Neuronal stem cell (in vitro differentiated cells): ENCODE results near the gene MS4A8.
"Not testable (repeated sequence)": the region's sequence is repeated elsewhere in the genome, so short reads cannot be mapped to it uniquely, and the experiment has no call there.

Experiments used
- DNase-seq: peaks from one replicate; pipeline ENCODE4 v3.0.0-alpha.2; 2013; ENCODE audit warnings: low spot score
- H2AFZ ChIP-seq: one replicate; pipeline ENCODE4 v1.6.1; 2013; ENCODE audit warnings: mild to moderate bottlenecking, low read length, inconsistent platforms
- H2AK5ac ChIP-seq: 2 replicates; pipeline ENCODE4 v1.6.1; 2013; ENCODE audit warnings: low read depth, mild to moderate bottlenecking, inconsistent platforms, low read length, moderate library complexity, mixed read lengths
- H2BK120ac ChIP-seq: 2 replicates; pipeline ENCODE4 v1.6.1; 2013; ENCODE audit warnings: low read depth, mild to moderate bottlenecking, inconsistent platforms, low read length, moderate library complexity, mixed read lengths
- H2BK12ac ChIP-seq: one replicate; pipeline ENCODE4 v1.6.1; 2013; ENCODE audit warnings: low read length, inconsistent platforms
- H2BK15ac ChIP-seq: 2 replicates; pipeline ENCODE4 v1.6.1; 2013; ENCODE audit warnings: mild to moderate bottlenecking, low read length, inconsistent platforms, mixed read lengths
- H2BK5ac ChIP-seq: one replicate; pipeline ENCODE4 v1.6.1; 2013; ENCODE audit warnings: inconsistent platforms, mild to moderate bottlenecking, low read length, moderate library complexity
- H3K14ac ChIP-seq: one replicate; pipeline ENCODE4 v1.6.1; 2013; ENCODE audit warnings: low read length, inconsistent platforms
- H3K18ac ChIP-seq: 2 replicates; pipeline ENCODE4 v1.6.1; 2013; ENCODE audit warnings: low read length, inconsistent platforms
- H3K23ac ChIP-seq: 2 replicates; pipeline ENCODE4 v1.6.1; 2013; ENCODE audit warnings: low read depth, mild to moderate bottlenecking, mixed read lengths, low read length, inconsistent platforms; ENCODE audit not compliant: poor library complexity
- H3K27ac ChIP-seq: replicated peaks from 3 replicates; pipeline ENCODE4 v1.5.1; 2013; ENCODE audit warnings: low read length, inconsistent platforms
- H3K27me3 ChIP-seq, 3 experiments: 2 replicates each; pipeline ENCODE4 v1.6.1; 2013; ENCODE audit warnings: low read length in 3 of 3, mild to moderate bottlenecking in 2 of 3, inconsistent platforms in 1 of 3, low read depth in 1 of 3, mixed read lengths in 1 of 3, moderate library complexity in 1 of 3; ENCODE audit not compliant: control insufficient read depth in 3 of 3, insufficient read depth in 3 of 3
- H3K36me3 ChIP-seq, 2 donors: replicated peaks in 1 of 2; 2 replicates each; pipeline ENCODE4 v1.6.1; 2013; ENCODE audit warnings: low read length in 2 of 2; ENCODE audit not compliant: control insufficient read depth in 2 of 2, insufficient read depth in 2 of 2
- H3K4ac ChIP-seq: 2 replicates; pipeline ENCODE4 v1.6.1; 2013; ENCODE audit warnings: inconsistent platforms, mild to moderate bottlenecking, low read length, moderate library complexity
- H3K4me1 ChIP-seq, 2 donors: 1 replicate in 1 of 2; 2 replicates in 1 of 2; pipeline ENCODE4 v1.6.1; 2013; ENCODE audit warnings: low read length in 2 of 2, low read depth in 1 of 2; ENCODE audit not compliant: control insufficient read depth in 2 of 2, insufficient read depth in 1 of 2
- H3K4me2 ChIP-seq: one replicate; pipeline ENCODE4 v1.6.1; 2013; ENCODE audit warnings: mild to moderate bottlenecking, low read length, inconsistent platforms; ENCODE audit not compliant: insufficient read depth, poor library complexity, severe bottlenecking
- H3K4me3 ChIP-seq, 2 donors: 2 replicates each; pipeline ENCODE4 v1.5.1; 2013; ENCODE audit warnings: low read length in 2 of 2, mild to moderate bottlenecking in 2 of 2, inconsistent platforms in 1 of 2, moderate library complexity in 1 of 2
- H3K79me1 ChIP-seq: one replicate; pipeline ENCODE4 v1.6.1; 2013; ENCODE audit warnings: low read depth, mild to moderate bottlenecking, inconsistent platforms, low read length, moderate library complexity
- H3K9ac ChIP-seq: one replicate; pipeline ENCODE4 v1.6.1; 2013; ENCODE audit warnings: mild to moderate bottlenecking, low read depth, low read length, inconsistent platforms; ENCODE audit not compliant: poor library complexity
- H3K9me3 ChIP-seq, 2 donors: replicated peaks in 1 of 2; 2 replicates each; pipeline versions ENCODE3 to v1.6.1; 2013; ENCODE audit warnings: low read length in 2 of 2, mild to moderate bottlenecking in 2 of 2, inconsistent platforms in 1 of 2, low read depth in 1 of 2, mixed read lengths in 1 of 2, moderate library complexity in 1 of 2; ENCODE audit not compliant: control insufficient read depth in 2 of 2, insufficient read depth in 1 of 2
- H4K8ac ChIP-seq: one replicate; pipeline ENCODE4 v1.6.1; 2013; ENCODE audit warnings: low read depth, mild to moderate bottlenecking, inconsistent platforms, low read length, moderate library complexity
- H4K91ac ChIP-seq: one replicate; pipeline ENCODE4 v1.6.1; 2013; ENCODE audit warnings: low read length, low read depth, mild to moderate bottlenecking, inconsistent platforms; ENCODE audit not compliant: poor library complexity
- WGBS, 2 donors: extraction: QIAGEN DNeasy Blood & Tissue Kit; methylation state at CpG; one replicate each; pipeline ENCODE4 v1.1.7; 2013; ENCODE audit warnings: missing lambda C conversion rate in 2 of 2, mixed read lengths in 1 of 2; ENCODE audit not compliant: insufficient read length in 2 of 2, insufficient replicate concordance in 1 of 2; ENCODE audit errors: extremely low coverage in 2 of 2; 5-methylcytosine and 5-hydroxymethylcytosine counted together

Gene MS4A8

DNA sequence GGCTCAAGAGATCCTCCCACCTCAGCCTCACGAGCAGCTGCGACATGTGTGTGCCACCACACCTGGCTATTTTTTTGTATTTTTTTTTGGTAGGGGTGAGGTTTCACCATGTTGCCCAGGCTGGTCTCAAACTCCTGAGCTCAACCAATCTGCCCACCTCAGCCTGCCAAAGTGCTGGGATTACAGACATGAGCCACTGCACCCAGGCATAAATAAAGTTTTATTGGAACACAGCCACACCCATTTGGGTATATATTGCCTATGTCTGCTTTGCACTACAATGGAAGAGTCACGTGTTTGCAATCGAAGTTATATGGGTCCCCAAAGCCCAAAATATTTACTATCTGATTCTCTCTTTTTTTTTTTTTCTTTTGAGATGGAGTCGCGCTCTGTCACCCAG, 55.5 kb downstream of the MS4A8 start:
- H4K91ac ChIP-seq: no peak overlapping the region
- no peak overlapping the region for H3K4me2 ChIP-seq
- DNase-seq: no peak
- H3K27me3 ChIP-seq: peaks cover 0 to 2% (median 0%) of the 10 kb centered on the region in 3 experiments
- no peak overlapping the region for H3K27ac ChIP-seq
- H3K9me3 ChIP-seq: peaks cover 0 to 2% of the 10 kb centered on the region in 2 donors
- H2AFZ ChIP-seq: no peak overlapping the region
- no peak overlapping the region for H3K18ac ChIP-seq
- H2BK15ac ChIP-seq: no peak overlapping the region
- H3K4me1 ChIP-seq: no peaks in the 10 kb centered on the region
- no peak overlapping the region for H4K8ac ChIP-seq
- no CpG with 5 or more reads among the region's 6 CpGs for WGBS, 2 donors
- no peak overlapping the region for H2BK5ac ChIP-seq
- H3K36me3 ChIP-seq: no peaks in the 10 kb centered on the region
- no peak overlapping the region for H3K4ac ChIP-seq
- H3K9ac ChIP-seq: no peak overlapping the region
- no peaks in the 10 kb centered on the region for H3K79me1 ChIP-seq
- H3K14ac ChIP-seq: no peak overlapping the region
- no peak overlapping the region for H2BK120ac ChIP-seq
- no peak overlapping the region for H3K4me3 ChIP-seq
- no peak overlapping the region for H2BK12ac ChIP-seq
- no peak overlapping the region for H2AK5ac ChIP-seq
- H3K23ac ChIP-seq: no peak overlapping the region

- H3K4me3 ChIP-seq: no peak within 1 kb of the TSS
- no peak within 1 kb of the TSS for H4K8ac ChIP-seq
- no peak within 1 kb of the TSS for H2BK12ac ChIP-seq
- no peak within 1 kb of the TSS for H3K23ac ChIP-seq
- peak within 1 kb of the TSS; percentile 13 for H2AK5ac ChIP-seq
- H3K36me3 ChIP-seq: no peaks in the 10 kb centered on the region
- H2BK120ac ChIP-seq: no peak within 1 kb of the TSS
- no peak within 1 kb of the TSS for H4K91ac ChIP-seq
- no CpG with 5 or more reads among the region's 14 CpGs for WGBS, 2 donors
- no peaks in the 10 kb centered on the region for H3K4me1 ChIP-seq
- no peak within 1 kb of the TSS for H3K9ac ChIP-seq
- H3K4ac ChIP-seq: no peak within 1 kb of the TSS
- H3K9me3 ChIP-seq: peaks cover 0 to 2% of the 10 kb centered on the region in 2 donors
- no peak within 1 kb of the TSS for H2AFZ ChIP-seq
- no peaks in the 10 kb centered on the region for H3K79me1 ChIP-seq
- no peak within 1 kb of the TSS for H2BK5ac ChIP-seq
- H3K4me2 ChIP-seq: no peak within 1 kb of the TSS
- no peak within 1 kb of the TSS for H3K18ac ChIP-seq
- DNase-seq: no peak
- no peak within 1 kb of the TSS for H3K27ac ChIP-seq
- H2BK15ac ChIP-seq: no peak within 1 kb of the TSS
- no peak within 1 kb of the TSS for H3K14ac ChIP-seq
- peaks cover 0 to 2% (median 0%) of the 10 kb centered on the region in 3 experiments for H3K27me3 ChIP-seq
Measured at GRCh38 chr11:60756307-60757032, 57.1 kb downstream of the MS4A8 start, which contains the start of gene MS4A15. MS4A15 (plus strand) TSS chr11:60756867; CDS start chr11:60763734, 6,867 bp downstream.

DNA sequence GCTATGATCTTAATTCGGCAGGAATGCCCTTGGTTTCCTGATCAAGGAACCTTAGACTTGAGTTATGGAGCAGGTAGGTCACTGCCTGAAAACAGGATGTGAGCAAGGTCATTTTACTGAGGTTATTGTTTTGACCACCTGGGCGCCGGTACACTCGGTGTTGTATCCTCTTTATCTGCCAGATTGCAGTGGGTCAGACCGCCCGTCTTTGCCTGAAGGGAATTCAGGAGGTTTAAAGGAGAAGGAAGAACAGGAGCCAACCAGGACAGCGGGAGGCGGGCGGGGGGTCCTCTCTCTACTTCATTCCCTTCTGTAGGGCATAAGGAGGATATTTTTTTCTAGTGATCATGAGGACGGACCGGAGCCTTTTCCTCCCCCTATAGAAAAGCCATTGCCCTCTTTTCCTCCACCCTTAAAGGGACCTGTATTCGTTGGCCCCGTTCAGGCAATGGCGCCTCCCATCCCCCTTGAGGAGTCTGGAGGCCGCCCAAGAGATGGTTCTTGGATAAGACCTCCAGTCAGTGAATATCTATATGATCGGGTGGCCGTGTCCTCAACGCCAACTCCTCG, 57.9 kb downstream of the MS4A8 start:
- DNase-seq: no peak
- Histone ChIP-seq H3K9ac (no peak overlapping the region), H2AFZ (no peak overlapping the region), H2AK5ac (peak overlapping the region; percentile 13), H2BK15ac (no peak overlapping the region), H2BK120ac (no peak overlapping the region), H3K36me3 (no peaks in the 10 kb centered on the region), H3K14ac (no peak overlapping the region), H3K23ac (no peak overlapping the region), H3K9me3 (peaks cover 0 to 2% of the 10 kb centered on the region in 2 donors), H3K18ac (no peak overlapping the region), H3K27ac (no peak overlapping the region), H4K8ac (no peak overlapping the region), H2BK12ac (no peak overlapping the region), H3K4ac (no peak overlapping the region), H2BK5ac (no peak overlapping the region), H3K4me2 (no peak overlapping the region), H3K27me3 (peaks cover 0 to 2% (median 0%) of the 10 kb centered on the region in 3 experiments), H3K79me1 (no peaks in the 10 kb centered on the region), H3K4me1 (no peaks in the 10 kb centered on the region), H3K4me3 (no peak overlapping the region), H4K91ac (no peak overlapping the region)
- WGBS, 2 donors: no CpG with 5 or more reads among the region's 19 CpGs

DNA sequence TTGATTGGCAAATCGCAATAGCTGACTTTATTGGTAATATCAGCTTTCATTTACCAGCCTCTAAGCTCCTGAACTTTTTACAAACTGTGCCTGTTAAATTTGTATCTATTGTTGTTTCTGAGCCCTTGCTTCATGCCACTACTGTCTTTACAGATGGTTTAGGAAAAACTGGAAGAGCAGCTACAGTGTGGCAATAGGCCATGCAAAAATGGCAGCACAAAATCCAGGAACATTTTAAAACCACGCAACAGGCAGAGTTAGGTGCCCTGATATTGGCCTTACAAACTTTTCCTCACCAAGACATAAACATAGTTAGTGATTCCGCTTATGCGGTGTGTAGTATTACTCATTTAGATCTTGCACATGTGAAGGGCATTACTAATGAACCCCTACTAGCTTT, 59.3 kb downstream of the MS4A8 start:
- WGBS, 2 donors: no CpG with 5 or more reads among the region's 4 CpGs
- H3K14ac ChIP-seq, H3K36me3 ChIP-seq, H3K9me3 ChIP-seq, H2BK120ac ChIP-seq, H3K4me1 ChIP-seq, H3K4me3 ChIP-seq, H2BK5ac ChIP-seq, H3K4ac ChIP-seq, H2AFZ ChIP-seq, H3K79me1 ChIP-seq, H3K27ac ChIP-seq, H4K91ac ChIP-seq, H3K27me3 ChIP-seq, H2AK5ac ChIP-seq, H2BK15ac ChIP-seq, H3K4me2 ChIP-seq, H3K9ac ChIP-seq, H3K18ac ChIP-seq, H3K23ac ChIP-seq, H2BK12ac ChIP-seq, DNase-seq, H4K8ac ChIP-seq: not testable (repeated sequence)
